Endothelial cell of umbilical vein (primary cell): ENCODE results near the gene MAMSTR.

Experiments used
- CTCF ChIP-seq, 2 donors: IDR thresholded peaks; 1 replicate in 1 of 2; 2 replicates in 1 of 2; pipeline ENCODE4 v1.5.1; 2011; ENCODE audit warnings: low read length in 2 of 2, mild to moderate bottlenecking in 2 of 2, moderate library complexity in 2 of 2, control low read depth in 1 of 2, inconsistent platforms in 1 of 2, low read depth in 1 of 2; ENCODE audit not compliant: insufficient read depth in 1 of 2; ENCODE audit errors: extremely low read depth in 1 of 2
- EZH2 ChIP-seq: IDR thresholded peaks from 2 replicates; pipeline ENCODE4 v1.6.1; 2012; ENCODE audit warnings: borderline replicate concordance, low read depth, mild to moderate bottlenecking, moderate library complexity, low read length, inconsistent platforms; ENCODE audit not compliant: severe bottlenecking
- POLR2A ChIP-seq: IDR thresholded peaks from 2 replicates; pipeline ENCODE4 v1.6.1; 2012; ENCODE audit warnings: low read depth, mild to moderate bottlenecking, control low read depth, low read length

DNA sequence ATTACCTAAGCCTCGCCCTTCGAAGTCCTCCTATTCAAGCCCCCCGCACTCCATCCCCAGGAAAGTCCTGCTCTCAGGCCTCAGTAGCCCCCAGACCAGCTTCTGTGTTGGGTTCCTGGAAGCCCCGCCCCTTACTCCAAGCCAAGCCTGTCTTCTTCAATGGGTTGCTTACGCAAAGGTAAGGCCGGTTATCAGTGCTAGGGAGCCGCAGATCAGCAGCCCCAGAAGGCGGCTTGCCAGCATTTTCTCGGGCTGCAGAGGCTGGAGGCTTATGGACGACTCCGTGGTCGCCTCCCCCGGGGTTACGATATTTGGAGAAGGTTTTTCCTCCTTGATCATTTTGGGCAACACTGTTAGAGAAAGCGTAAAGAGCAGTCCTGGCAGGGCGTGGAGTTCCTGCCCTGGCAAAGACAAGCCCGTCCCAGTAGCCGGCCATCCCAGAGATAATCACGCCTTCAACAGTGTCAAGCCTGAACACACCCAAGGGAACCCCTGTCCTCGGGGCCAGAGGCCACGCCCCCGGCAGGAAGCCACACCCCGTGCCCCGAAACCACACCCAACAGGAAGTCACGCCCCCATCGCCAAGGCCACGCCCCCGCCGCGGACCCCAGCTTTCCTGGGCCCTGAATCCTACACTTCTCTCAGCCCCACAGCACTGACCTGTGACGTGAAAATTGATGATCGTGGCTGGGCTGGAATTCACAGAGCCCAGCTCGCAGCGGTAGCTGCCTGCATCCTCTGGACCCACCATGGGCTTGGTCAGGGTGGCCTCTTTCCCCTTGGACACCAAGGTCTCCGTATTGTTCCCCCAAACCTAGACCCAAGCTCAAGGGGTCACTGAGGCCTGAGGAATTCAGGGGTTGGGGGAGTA, 21.8 kb upstream of the MAMSTR start:
- TF ChIP-seq CTCF (IDR thresholded peaks at IDR 0.05; ENCODE audit: extremely low read depth in 1 of 2, insufficient read depth in 1 of 2, low read depth in 1 of 2, low read length in 2 of 2) (no peak), POLR2A (no peak), EZH2 (no peak)
